22Rv1 (cell line): ENCODE results near the gene TTC21B.

Source experiments
- CTCF ChIP-seq: fragments of 450-650 bp; IDR thresholded peaks from 2 replicates; pipeline ENCODE4 v1.5.1; 2017; ENCODE audit warnings: mild to moderate bottlenecking
- ZFX ChIP-seq: fragments of 450-650 bp; IDR thresholded peaks from 2 replicates; pipeline ENCODE4 v1.6.1; 2017; ENCODE audit warnings: antibody characterized with exemption, borderline replicate concordance

GRCh38 chr2:165901620-165902298 is 51.8 kb downstream of the TTC21B start:
- TF ChIP-seq CTCF = no peak
- TF ChIP-seq ZFX = no peak
